ENCODE measurements around the gene B3GNT5.

DNA sequence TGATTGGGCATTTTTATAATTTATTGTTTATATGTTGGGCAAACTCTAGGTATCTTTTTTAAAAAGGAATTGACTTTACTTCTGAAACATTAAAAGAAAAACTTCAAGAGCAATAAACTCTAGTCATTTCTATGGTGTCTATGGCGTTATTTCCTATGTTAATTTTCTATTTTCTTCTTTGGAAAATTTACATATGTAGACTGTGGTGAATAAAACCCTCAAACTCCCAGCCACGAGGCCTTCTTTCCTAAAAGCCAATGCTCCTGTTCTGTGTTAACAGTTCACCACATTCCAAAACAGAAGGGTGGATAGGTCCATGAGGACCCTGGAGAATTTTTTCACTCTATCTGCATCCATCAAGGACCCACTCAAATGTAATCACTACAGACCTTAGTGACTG is 44.3 kb upstream of the B3GNT5 start:
- no peak for TF ChIP-seq ZNF671 (CRISPR knock-in tag; IDR thresholded peaks at IDR 0.05)
- TF ChIP-seq, protein P1, sequence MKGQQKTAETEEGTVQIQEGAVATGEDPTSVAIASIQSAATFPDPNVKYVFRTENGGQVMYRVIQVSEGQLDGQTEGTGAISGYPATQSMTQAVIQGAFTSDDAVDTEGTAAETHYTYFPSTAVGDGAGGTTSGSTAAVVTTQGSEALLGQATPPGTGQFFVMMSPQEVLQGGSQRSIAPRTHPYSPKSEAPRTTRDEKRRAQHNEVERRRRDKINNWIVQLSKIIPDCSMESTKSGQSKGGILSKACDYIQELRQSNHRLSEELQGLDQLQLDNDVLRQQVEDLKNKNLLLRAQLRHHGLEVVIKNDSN (CRISPR knock-in tag; IDR thresholded peaks at IDR 0.05), result no peak
- TF ChIP-seq, protein P2, sequence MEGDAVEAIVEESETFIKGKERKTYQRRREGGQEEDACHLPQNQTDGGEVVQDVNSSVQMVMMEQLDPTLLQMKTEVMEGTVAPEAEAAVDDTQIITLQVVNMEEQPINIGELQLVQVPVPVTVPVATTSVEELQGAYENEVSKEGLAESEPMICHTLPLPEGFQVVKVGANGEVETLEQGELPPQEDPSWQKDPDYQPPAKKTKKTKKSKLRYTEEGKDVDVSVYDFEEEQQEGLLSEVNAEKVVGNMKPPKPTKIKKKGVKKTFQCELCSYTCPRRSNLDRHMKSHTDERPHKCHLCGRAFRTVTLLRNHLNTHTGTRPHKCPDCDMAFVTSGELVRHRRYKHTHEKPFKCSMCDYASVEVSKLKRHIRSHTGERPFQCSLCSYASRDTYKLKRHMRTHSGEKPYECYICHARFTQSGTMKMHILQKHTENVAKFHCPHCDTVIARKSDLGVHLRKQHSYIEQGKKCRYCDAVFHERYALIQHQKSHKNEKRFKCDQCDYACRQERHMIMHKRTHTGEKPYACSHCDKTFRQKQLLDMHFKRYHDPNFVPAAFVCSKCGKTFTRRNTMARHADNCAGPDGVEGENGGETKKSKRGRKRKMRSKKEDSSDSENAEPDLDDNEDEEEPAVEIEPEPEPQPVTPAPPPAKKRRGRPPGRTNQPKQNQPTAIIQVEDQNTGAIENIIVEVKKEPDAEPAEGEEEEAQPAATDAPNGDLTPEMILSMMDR (IDR thresholded peaks at IDR 0.05), result no peak
- TF ChIP-seq FOXJ3 (CRISPR knock-in tag; IDR thresholded peaks at IDR 0.05; ENCODE audit: borderline replicate concordance), result no peak
